Sigmoid colon (tissue), 7 donors: ENCODE measurements around the gene PDS5B. TPM values are rescaled to one million over a fixed set of nuclear protein-coding genes. Genes with fewer than 3 reads are reported as not detected.

ENCODE experiments used
- DNase-seq: peaks from one replicate; pipeline ENCODE4 v3.0.0-alpha.2; 2019
- H3K27ac ChIP-seq, 4 donors: fragments of 200-600 bp; sonication (generic); one replicate each; pipeline ENCODE4 v1.5.1; 2016 to 2019; ENCODE audit warnings: mild to moderate bottlenecking in 1 of 4
- H3K27me3 ChIP-seq, 3 donors: fragments of 200-600 bp; sonication (generic); one replicate each; pipeline ENCODE4 v1.5.1; 2019; ENCODE audit warnings: mild to moderate bottlenecking in 1 of 3
- H3K36me3 ChIP-seq, 4 donors: fragments of 200-600 bp; sonication (generic); one replicate each; pipeline ENCODE4 v1.5.1; 2016 to 2019
- H3K4me1 ChIP-seq, 4 donors: fragments of 200-600 bp; sonication (generic); one replicate each; pipeline ENCODE4 v1.5.1; 2017 to 2019
- H3K4me3 ChIP-seq, 4 donors: fragments of 200-600 bp; sonication (generic); one replicate each; pipeline ENCODE4 v1.5.1; 2017 to 2019; ENCODE audit warnings: mild to moderate bottlenecking in 2 of 4, moderate library complexity in 1 of 4
- H3K9me3 ChIP-seq, 4 donors: fragments of 200-600 bp in 3 of 4; sonication (generic) in 3 of 4; one replicate each; pipeline versions ENCODE4 v1.5.1 to v1.6.1; 2013 to 2019
- CTCF ChIP-seq, 4 experiments: fragments of 450-650 bp in 3 of 4; fragments of 200-600 bp in 1 of 4; IDR thresholded peaks; one replicate each; pipeline ENCODE4 v1.5.1; 2016 to 2019; ENCODE audit warnings: antibody characterized with exemption in 4 of 4, mild to moderate bottlenecking in 3 of 4, moderate library complexity in 2 of 4
- EP300 ChIP-seq, 4 donors: sonication (generic); formaldehyde crosslinking; IDR thresholded peaks; one replicate each; pipeline ENCODE4 v1.6.1; 2017; ENCODE audit warnings: antibody characterized with exemption in 4 of 4
- POLR2A ChIP-seq, 2 donors: fragments of 450-650 bp; IDR thresholded peaks; one replicate each; pipeline ENCODE4 v1.6.1; 2016; ENCODE audit warnings: antibody characterized with exemption in 2 of 2, mild to moderate bottlenecking in 2 of 2, moderate library complexity in 2 of 2
- POLR2AphosphoS5 ChIP-seq, 4 donors: sonication (generic); formaldehyde crosslinking; IDR thresholded peaks; one replicate each; pipeline ENCODE4 v1.6.1; 2017; ENCODE audit warnings: antibody characterized with exemption in 4 of 4
- WGBS, 2 donors: extraction: QIAGEN DNeasy Blood & Tissue Kit; methylation state at CpG; one replicate each; pipeline ENCODE4 v1.1.7; 2013; 5-methylcytosine and 5-hydroxymethylcytosine counted together
- intact Hi-C: fragments of 100-400 bp; cut with DNase I; formaldehyde crosslinking; loops from one replicate; pipeline ENCODE4 v1.15.1; 2023
- polyA plus RNA-seq, 3 donors: library from polyadenylated mRNA; stranded (reverse); fragments of 200-250 nt; gene quantifications; one replicate each; pipeline ENCODE4 v1.2.3, GENCODE V29; 2013
- total RNA-seq, 4 donors: library from RNA; depleted of rRNA; stranded (reverse); fragments of >200 nt; gene quantifications; one replicate each; pipeline ENCODE4 v1.1.0, GENCODE V29; 2016
- donor health status: healthy with polysubstance abuse.
- donor health status: Bipolar disorder and iron deficiency.
- donor health status: healthy.

The PDS5B gene
- total and polyA plus RNA-seq, 7 donors = 3.6 to 65.0 (median 52.8) TPM

- Histone ChIP-seq H3K4me1 (peaks cover 0 to 57% (median 33%) of the 10 kb centered on the region in 4 donors), H3K9me3 (no peaks in the 10 kb centered on the region), H3K4me3 (no peak overlapping the region), H3K27ac (no peak overlapping the region), H3K27me3 (no peaks in the 10 kb centered on the region), H3K36me3 (no peaks in the 10 kb centered on the region)
- DNase-seq = no peak
- intact Hi-C loops = no loop called here
- TF ChIP-seq POLR2A (IDR thresholded peaks at IDR 0.05) (no peak), POLR2AphosphoS5 (IDR thresholded peaks at IDR 0.05) (no peak), EP300 (IDR thresholded peaks at IDR 0.05) (no peak), CTCF (IDR thresholded peaks at IDR 0.05) (no peak)
Observed at GRCh38 chr13:32594157-32594738, 8.0 kb downstream of the PDS5B start.

- Histone ChIP-seq H3K36me3 (no peaks in the 10 kb centered on the region), H3K4me3 (no peak overlapping the region), H3K27ac (no peak overlapping the region), H3K9me3 (no peaks in the 10 kb centered on the region), H3K27me3 (no peaks in the 10 kb centered on the region), H3K4me1 (peaks cover 0 to 48% (median 26%) of the 10 kb centered on the region in 4 donors)
- whole genome bisulfite sequencing, 2 donors = 78 to 87% methylated on average over 2 of the region's 2 CpGs
- TF ChIP-seq POLR2AphosphoS5 (IDR thresholded peaks at IDR 0.05) (no peak), EP300 (IDR thresholded peaks at IDR 0.05) (no peak), POLR2A (IDR thresholded peaks at IDR 0.05) (no peak), CTCF (IDR thresholded peaks at IDR 0.05) (no peak)
- intact Hi-C loops = no loop called here
- DNase-seq = no peak
Observed at GRCh38 chr13:32595306-32595705, 9.1 kb downstream of the PDS5B start.

- WGBS, 2 donors = 70 to 77% methylated on average over 2 of the region's 2 CpGs
- no peaks in the 10 kb centered on the region for H3K27me3 ChIP-seq
- H3K4me1 ChIP-seq = peaks cover 0 to 15% (median 9%) of the 10 kb centered on the region in 4 donors
- H3K4me3 ChIP-seq = no peak overlapping the region
- intact Hi-C loops = no loop called here
- no peaks in the 10 kb centered on the region for H3K36me3 ChIP-seq
- DNase-seq = no peak
- TF ChIP-seq CTCF (IDR thresholded peaks at IDR 0.05) (no peak), POLR2A (IDR thresholded peaks at IDR 0.05) (no peak), EP300 (IDR thresholded peaks at IDR 0.05) (no peak), POLR2AphosphoS5 (IDR thresholded peaks at IDR 0.05) (no peak)
- H3K27ac ChIP-seq = no peak overlapping the region
- peaks cover 0 to 2% (median 0%) of the 10 kb centered on the region in 4 donors for H3K9me3 ChIP-seq
Observed at GRCh38 chr13:32600890-32601289, 14.6 kb downstream of the PDS5B start.

- peaks cover 0 to 15% (median 7%) of the 10 kb centered on the region in 4 donors for H3K4me1 ChIP-seq
- 86 to 91% methylated on average over 1 of the region's 1 CpG for WGBS, 2 donors
- no peaks in the 10 kb centered on the region for H3K27me3 ChIP-seq
- H3K9me3 ChIP-seq = peaks cover 0 to 4% (median under 1%) of the 10 kb centered on the region in 4 donors
- no peak overlapping the region for H3K4me3 ChIP-seq
- TF ChIP-seq POLR2AphosphoS5 (IDR thresholded peaks at IDR 0.05) = no peak
- TF ChIP-seq EP300 (IDR thresholded peaks at IDR 0.05) = no peak
- TF ChIP-seq CTCF (IDR thresholded peaks at IDR 0.05) = no peak
- no peak for TF ChIP-seq POLR2A (IDR thresholded peaks at IDR 0.05)
- no peak for DNase-seq
- no peaks in the 10 kb centered on the region for H3K36me3 ChIP-seq
- intact Hi-C loops = no loop called here
- no peak overlapping the region for H3K27ac ChIP-seq
Observed at GRCh38 chr13:32609428-32609827, 23.2 kb downstream of the PDS5B start.

GRCh38 chr13:32610538-32610937 is 24.3 kb downstream of the PDS5B start:
- WGBS, 2 donors = 87 to 96% methylated on average over 1 of the region's 1 CpG
- peaks cover 0 to 15% (median 7%) of the 10 kb centered on the region in 4 donors for H3K4me1 ChIP-seq
- no peak overlapping the region for H3K27ac ChIP-seq
- H3K4me3 ChIP-seq = no peak overlapping the region
- H3K36me3 ChIP-seq = no peaks in the 10 kb centered on the region
- no peaks in the 10 kb centered on the region for H3K27me3 ChIP-seq
- intact Hi-C loops = no loop called here
- H3K9me3 ChIP-seq = peaks cover 0 to 4% (median under 1%) of the 10 kb centered on the region in 4 donors
- DNase-seq = no peak
- TF ChIP-seq POLR2A (IDR thresholded peaks at IDR 0.05) (no peak), POLR2AphosphoS5 (IDR thresholded peaks at IDR 0.05) (no peak), CTCF (IDR thresholded peaks at IDR 0.05) (no peak)
